GM23338 (cell line): Measurements from ENCODE around the gene CEACAM5. TPM values are rescaled to one million over a fixed set of nuclear protein-coding genes. Genes with fewer than 3 reads are reported as not detected.

Experiments
- ATAC-seq: fragments of 200-7000 bp; cut with Tn5 transposase; 3 replicates; pipeline ENCODE4 v1.9.1; 2020
- DNase-seq: peaks from one replicate; pipeline ENCODE4 v3.0.0-alpha.2; 2015; ENCODE audit warnings: low spot score
- H2AFZ ChIP-seq: fragments of 200-600 bp; sonication (generic); 2 replicates; pipeline ENCODE4 v1.8.0; 2016; ENCODE audit warnings: antibody characterized with exemption, mild to moderate bottlenecking, moderate library complexity
- H3F3A ChIP-seq: fragments of 200-600 bp; sonication (generic); replicated peaks from 2 replicates; pipeline ENCODE4 v1.8.0; 2017; ENCODE audit warnings: antibody characterized with exemption, mixed run types, low read depth
- H3K27ac ChIP-seq: fragments of 200-600 bp; sonication (generic); 2 replicates; pipeline ENCODE4 v1.6.1; 2016; ENCODE audit warnings: low read depth
- H3K27me3 ChIP-seq: fragments of 200-600 bp; sonication (generic); 2 replicates; pipeline ENCODE4 v1.8.0; 2016; ENCODE audit warnings: mild to moderate bottlenecking, mixed run types, moderate library complexity; ENCODE audit not compliant: insufficient read depth
- H3K36me3 ChIP-seq: fragments of 200-600 bp; sonication (generic); 2 replicates; pipeline ENCODE4 v1.8.0; 2016; ENCODE audit warnings: mild to moderate bottlenecking; ENCODE audit not compliant: insufficient read depth
- H3K4me1 ChIP-seq: fragments of 200-600 bp; sonication (generic); 2 replicates; pipeline ENCODE4 v1.8.0; 2016; ENCODE audit warnings: mild to moderate bottlenecking, moderate library complexity; ENCODE audit not compliant: insufficient read depth
- H3K4me2 ChIP-seq: fragments of 200-600 bp; sonication (generic); 2 replicates; pipeline ENCODE4 v1.7.1; 2017; ENCODE audit warnings: mixed run types
- H3K4me3 ChIP-seq: fragments of 200-600 bp; sonication (generic); 2 replicates; pipeline ENCODE4 v1.6.1; 2016; ENCODE audit warnings: mixed run types
- H3K79me2 ChIP-seq: fragments of 200-600 bp; sonication (generic); replicated peaks from 2 replicates; pipeline ENCODE4 v1.8.0; 2017; ENCODE audit warnings: mild to moderate bottlenecking; ENCODE audit not compliant: insufficient read depth
- H3K9me2 ChIP-seq: fragments of 200-600 bp; sonication (generic); 2 replicates; pipeline ENCODE4 v1.8.0; 2017; ENCODE audit not compliant: insufficient read depth
- H4K20me1 ChIP-seq: fragments of 200-600 bp; sonication (generic); replicated peaks from 2 replicates; pipeline ENCODE4 v1.8.0; 2017; ENCODE audit warnings: mild to moderate bottlenecking; ENCODE audit not compliant: insufficient read depth
- H3K27ac Mint-ChIP-seq: 2 replicates; pipeline ENCODE4 v1.8.0; 2020; ENCODE audit warnings: inconsistent platforms, mild to moderate bottlenecking, moderate library complexity, mixed read lengths
- H3K27me3 Mint-ChIP-seq: 3 replicates; pipeline ENCODE4 v1.8.0; 2022; ENCODE audit warnings: low read depth, mild to moderate bottlenecking, moderate library complexity, mixed read lengths, inconsistent platforms; ENCODE audit not compliant: insufficient read depth, poor library complexity
- H3K36me3 Mint-ChIP-seq: 3 replicates; pipeline ENCODE4 v1.8.0; 2021; ENCODE audit warnings: low read depth, mild to moderate bottlenecking, inconsistent platforms, moderate library complexity, mixed read lengths
- H3K4me1 Mint-ChIP-seq: 3 replicates; pipeline ENCODE4 v1.8.0; 2020; ENCODE audit warnings: mild to moderate bottlenecking, inconsistent platforms, mixed read lengths
- H3K4me3 Mint-ChIP-seq: 3 replicates; pipeline ENCODE4 v1.8.0; 2021; ENCODE audit warnings: moderate library complexity, mild to moderate bottlenecking, inconsistent platforms, mixed read lengths
- H3K9me3 Mint-ChIP-seq: 3 replicates; pipeline ENCODE4 v1.8.0; 2020; ENCODE audit warnings: moderate library complexity, mild to moderate bottlenecking, inconsistent platforms, mixed read lengths
- CREB1 ChIP-seq: fragments of 250-450 bp; sonication (Bioruptor Pico); IDR thresholded peaks from 2 replicates; pipeline ENCODE4 v1.5.0; 2020; ENCODE audit warnings: low read depth, mild to moderate bottlenecking, moderate library complexity
- ETS1 ChIP-seq: IDR thresholded peaks from 2 replicates; pipeline ENCODE4 v1.6.1; 2016; ENCODE audit warnings: antibody characterized with exemption
- EZH2 ChIP-seq: fragments of 200-600 bp; sonication (generic); IDR thresholded peaks from one replicate; pipeline ENCODE4 v1.8.0; 2017; ENCODE audit warnings: antibody characterized with exemption, mild to moderate bottlenecking, low read depth; ENCODE audit not compliant: unreplicated experiment
- EZH2phosphoT487 ChIP-seq: fragments of 200-600 bp; sonication (generic); IDR thresholded peaks from one replicate; pipeline ENCODE4 v1.8.1; 2018; ENCODE audit warnings: antibody characterized with exemption; ENCODE audit not compliant: unreplicated experiment
- JUNB ChIP-seq: IDR thresholded peaks from one replicate; pipeline ENCODE4 v1.6.1; 2016; ENCODE audit warnings: antibody characterized with exemption; ENCODE audit not compliant: unreplicated experiment
- NANOG ChIP-seq: IDR thresholded peaks from 2 replicates; pipeline ENCODE4 v1.6.1; 2016; ENCODE audit warnings: antibody characterized with exemption, borderline replicate concordance
- REST ChIP-seq: IDR thresholded peaks from one replicate; pipeline ENCODE4 v1.6.1; 2018; ENCODE audit warnings: antibody characterized with exemption; ENCODE audit not compliant: unreplicated experiment
- STAT1 ChIP-seq: IDR thresholded peaks from one replicate; pipeline ENCODE4 v1.6.1; 2016; ENCODE audit warnings: antibody characterized with exemption; ENCODE audit not compliant: unreplicated experiment
- ZNF114 ChIP-seq: fragments of 250-450 bp; sonication (Bioruptor Pico); IDR thresholded peaks from 2 replicates; pipeline ENCODE4 v1.5.0; 2020; ENCODE audit warnings: mild to moderate bottlenecking, moderate library complexity
- ZNF331 ChIP-seq: fragments of 250-450 bp; sonication (Bioruptor Pico); IDR thresholded peaks from 2 replicates; pipeline ENCODE4 v1.5.0; 2020; ENCODE audit warnings: low read depth, mild to moderate bottlenecking, moderate library complexity
- polyA plus RNA-seq: library from polyadenylated mRNA; unstranded; fragments of >200 nt; fragmentation: Nextera tagmentation; extraction: Ambion mirVana; gene quantifications from 2 replicates; pipeline ENCODE4 v1.2.1, GENCODE V29; 2016
- total RNA-seq: library from RNA; depleted of rRNA; stranded (reverse); fragments of >200 nt; shearing (Covaris generic); gene quantifications from 2 replicates; pipeline ENCODE4 v1.2.3, GENCODE V29; 2014
- TF ChIP-seq, protein P1 (sequence below), 2 experiments: fragments of 200-600 bp in 1 of 2; sonication (generic) in 1 of 2; conservative IDR thresholded peaks; 2 replicates each; pipeline versions ENCODE4 v1.5.1 to v1.6.1; 2016 to 2017; ENCODE audit warnings: antibody characterized with exemption in 2 of 2, low read depth in 2 of 2, mild to moderate bottlenecking in 2 of 2, moderate library complexity in 1 of 2

CEACAM5 gene
- total and polyA plus RNA-seq, 2 experiments from 2014 or later, result not detected

GRCh38 chr19:41711376-41712261 is 3.2 kb downstream of the CEACAM5 start:
- no peak overlapping the region for H3K4me3 Mint-ChIP-seq
- Histone ChIP-seq H3K79me2 (no peaks in the 10 kb centered on the region), H3K36me3 (no peaks in the 10 kb centered on the region), H3K27me3 (no peaks in the 10 kb centered on the region), H3K4me3 (no peak overlapping the region), H3K4me2 (no peak overlapping the region), H3K9me2 (no peaks in the 10 kb centered on the region), H2AFZ (no peak overlapping the region), H4K20me1 (no peaks in the 10 kb centered on the region), H3F3A (no peaks in the 10 kb centered on the region), H3K4me1 (no peaks in the 10 kb centered on the region), H3K27ac (no peak overlapping the region)
- DNase-seq, result no peak
- no peaks in the 10 kb centered on the region for H3K36me3 Mint-ChIP-seq
- H3K9me3 Mint-ChIP-seq, result no peaks in the 10 kb centered on the region
- H3K27ac Mint-ChIP-seq, result no peak overlapping the region
- ATAC-seq, result no peak
- TF ChIP-seq ETS1, result no peak
- TF ChIP-seq JUNB, result no peak
- TF ChIP-seq STAT1, result no peak
- TF ChIP-seq NANOG, result no peak
- no peak for TF ChIP-seq ZNF331
- H3K27me3 Mint-ChIP-seq, result peaks cover 11% of the 10 kb centered on the region
- H3K4me1 Mint-ChIP-seq, result peaks cover 2% of the 10 kb centered on the region; the same call in 1 of the 3 replicates

DNA sequence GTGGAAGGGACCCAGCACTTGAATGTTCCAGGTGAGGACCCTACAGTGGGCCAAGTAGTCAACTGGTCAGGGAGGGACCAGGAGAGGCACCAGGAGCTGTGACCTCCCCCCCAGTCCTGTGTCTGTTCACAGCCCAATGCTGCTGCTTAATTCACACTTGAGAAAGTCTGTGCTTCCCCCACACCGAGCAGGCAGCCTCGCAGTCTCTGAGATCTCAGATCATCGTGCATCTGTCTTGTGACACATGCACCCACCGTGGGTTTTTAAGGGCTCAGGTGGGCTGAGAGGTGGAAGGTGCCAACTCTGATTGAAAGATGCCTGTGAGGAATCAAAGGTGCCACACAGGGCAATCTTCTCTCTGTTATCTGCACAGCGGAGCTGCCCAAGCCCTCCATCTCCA is 6.2 kb downstream of the CEACAM5 start:
- no peaks in the 10 kb centered on the region for H3F3A ChIP-seq
- no peaks in the 10 kb centered on the region for H4K20me1 ChIP-seq
- no peaks in the 10 kb centered on the region for H3K9me2 ChIP-seq
- H3K4me3 ChIP-seq, result no peak overlapping the region
- no peak for DNase-seq
- H3K36me3 ChIP-seq, result no peaks in the 10 kb centered on the region
- H3K4me2 ChIP-seq, result no peak overlapping the region
- no peaks in the 10 kb centered on the region for H3K27me3 ChIP-seq
- Mint-ChIP-seq H3K36me3 (no peaks in the 10 kb centered on the region), H3K9me3 (no peaks in the 10 kb centered on the region; the same call in 2 of the 3 replicates), H3K27ac (no peak overlapping the region), H3K27me3 (peaks cover 4% of the 10 kb centered on the region), H3K4me1 (no peaks in the 10 kb centered on the region), H3K4me3 (no peak overlapping the region)
- H3K27ac ChIP-seq, result no peak overlapping the region
- H3K79me2 ChIP-seq, result no peaks in the 10 kb centered on the region
- no peak for TF ChIP-seq JUNB
- TF ChIP-seq, protein P1, sequence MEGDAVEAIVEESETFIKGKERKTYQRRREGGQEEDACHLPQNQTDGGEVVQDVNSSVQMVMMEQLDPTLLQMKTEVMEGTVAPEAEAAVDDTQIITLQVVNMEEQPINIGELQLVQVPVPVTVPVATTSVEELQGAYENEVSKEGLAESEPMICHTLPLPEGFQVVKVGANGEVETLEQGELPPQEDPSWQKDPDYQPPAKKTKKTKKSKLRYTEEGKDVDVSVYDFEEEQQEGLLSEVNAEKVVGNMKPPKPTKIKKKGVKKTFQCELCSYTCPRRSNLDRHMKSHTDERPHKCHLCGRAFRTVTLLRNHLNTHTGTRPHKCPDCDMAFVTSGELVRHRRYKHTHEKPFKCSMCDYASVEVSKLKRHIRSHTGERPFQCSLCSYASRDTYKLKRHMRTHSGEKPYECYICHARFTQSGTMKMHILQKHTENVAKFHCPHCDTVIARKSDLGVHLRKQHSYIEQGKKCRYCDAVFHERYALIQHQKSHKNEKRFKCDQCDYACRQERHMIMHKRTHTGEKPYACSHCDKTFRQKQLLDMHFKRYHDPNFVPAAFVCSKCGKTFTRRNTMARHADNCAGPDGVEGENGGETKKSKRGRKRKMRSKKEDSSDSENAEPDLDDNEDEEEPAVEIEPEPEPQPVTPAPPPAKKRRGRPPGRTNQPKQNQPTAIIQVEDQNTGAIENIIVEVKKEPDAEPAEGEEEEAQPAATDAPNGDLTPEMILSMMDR (conservative IDR thresholded peaks at IDR 0.05; ENCODE audit: low read depth in 2 of 2), result no peak
- TF ChIP-seq ZNF114 (CRISPR knock-in tag), result no peak
- TF ChIP-seq NANOG, result no peak
- TF ChIP-seq EZH2, result no peak
- TF ChIP-seq ETS1, result no peak
- no peak for TF ChIP-seq EZH2phosphoT487
- no peak for TF ChIP-seq CREB1 (CRISPR knock-in tag)
- TF ChIP-seq ZNF331, result no peak
- TF ChIP-seq REST, result no peak
- no peaks in the 10 kb centered on the region for H3K4me1 ChIP-seq
- no peak for ATAC-seq
- H2AFZ ChIP-seq, result no peak overlapping the region
